GM19395 (cell line): ENCODE results near the gene CEMIP2.
"Not testable (repeated sequence)": the region's sequence is repeated elsewhere in the genome, so short reads cannot be mapped to it uniquely, and the experiment has no call there.

Experiments used
- ATAC-seq: cut with Tn5 transposase; IDR thresholded peaks from one replicate; pipeline ENCODE4 v1.9.1; 2021; ENCODE audit warnings: mild to moderate bottlenecking, moderate library complexity; ENCODE audit not compliant: unreplicated experiment

CEMIP2 gene

DNA sequence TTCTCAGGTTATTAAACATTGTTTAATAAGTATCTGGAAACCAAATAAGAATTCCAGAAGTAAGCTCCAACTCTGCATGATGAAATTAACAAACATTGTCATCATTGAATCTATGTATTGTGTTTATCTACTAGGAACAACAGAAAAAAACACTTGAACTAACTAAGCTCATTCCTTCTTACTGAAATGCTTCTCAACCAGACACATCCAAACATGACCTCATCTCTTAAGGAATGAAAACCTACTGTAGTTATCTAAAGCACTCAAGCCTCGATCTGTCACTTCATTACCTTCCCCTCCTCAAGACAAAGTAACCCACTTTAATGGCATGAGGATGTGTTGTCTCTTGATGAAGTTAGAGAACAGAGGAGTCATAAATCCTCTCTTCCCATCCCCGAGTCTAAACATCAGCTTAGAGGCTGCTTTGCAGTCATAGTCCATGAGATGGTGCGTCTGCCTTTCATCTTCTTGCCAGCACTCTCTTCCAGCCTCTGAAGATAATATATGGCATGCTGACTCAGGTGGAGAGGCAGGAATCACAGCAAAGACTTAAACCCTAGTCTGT is 86.5 kb downstream of the CEMIP2 start:
- no peak for ATAC-seq

GRCh38 chr9:71681104-71681707 is 87.1 kb downstream of the CEMIP2 start:
- no peak for ATAC-seq

- no peak for ATAC-seq
Measured at GRCh38 chr9:71680189-71680980, 87.9 kb downstream of the CEMIP2 start.

- no peak for ATAC-seq
Measured at GRCh38 chr9:71678999-71679398, 89.3 kb downstream of the CEMIP2 start.

DNA sequence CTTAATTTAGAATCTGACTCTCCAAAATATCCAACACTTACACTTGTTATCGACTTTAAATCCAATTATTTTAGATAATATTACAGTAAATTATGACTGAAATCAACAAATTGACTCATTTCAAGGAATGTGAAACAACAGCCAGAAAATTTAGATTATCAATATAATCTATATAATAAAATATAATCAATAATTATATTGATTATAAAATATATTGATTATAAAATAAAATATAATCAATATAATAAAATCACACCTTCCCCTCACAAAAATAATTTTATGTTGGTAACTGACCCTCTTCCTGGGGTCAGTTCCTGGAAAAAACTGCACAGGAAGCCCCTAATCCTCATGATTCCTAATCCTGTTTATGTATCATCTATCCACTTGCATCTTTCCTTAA is 91.1 kb downstream of the CEMIP2 start:
- no peak for ATAC-seq

- ATAC-seq, result no peak
Measured at GRCh38 chr9:71676460-71676859, 91.9 kb downstream of the CEMIP2 start.

DNA sequence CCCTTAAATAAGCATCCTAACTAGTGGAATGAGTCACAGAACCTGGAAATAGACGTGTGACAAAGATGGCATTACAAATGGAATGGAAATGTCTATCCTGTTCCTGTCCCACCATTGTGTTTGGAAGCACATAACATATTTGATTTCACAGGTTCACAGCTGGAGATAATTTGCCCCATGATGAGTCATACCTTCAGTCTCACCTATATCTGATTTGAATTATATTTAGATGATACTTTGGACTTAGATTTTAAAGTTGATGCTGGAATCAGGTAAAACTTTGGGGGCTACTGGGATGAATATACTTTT is 92.5 kb downstream of the CEMIP2 start:
- ATAC-seq, result no peak

DNA sequence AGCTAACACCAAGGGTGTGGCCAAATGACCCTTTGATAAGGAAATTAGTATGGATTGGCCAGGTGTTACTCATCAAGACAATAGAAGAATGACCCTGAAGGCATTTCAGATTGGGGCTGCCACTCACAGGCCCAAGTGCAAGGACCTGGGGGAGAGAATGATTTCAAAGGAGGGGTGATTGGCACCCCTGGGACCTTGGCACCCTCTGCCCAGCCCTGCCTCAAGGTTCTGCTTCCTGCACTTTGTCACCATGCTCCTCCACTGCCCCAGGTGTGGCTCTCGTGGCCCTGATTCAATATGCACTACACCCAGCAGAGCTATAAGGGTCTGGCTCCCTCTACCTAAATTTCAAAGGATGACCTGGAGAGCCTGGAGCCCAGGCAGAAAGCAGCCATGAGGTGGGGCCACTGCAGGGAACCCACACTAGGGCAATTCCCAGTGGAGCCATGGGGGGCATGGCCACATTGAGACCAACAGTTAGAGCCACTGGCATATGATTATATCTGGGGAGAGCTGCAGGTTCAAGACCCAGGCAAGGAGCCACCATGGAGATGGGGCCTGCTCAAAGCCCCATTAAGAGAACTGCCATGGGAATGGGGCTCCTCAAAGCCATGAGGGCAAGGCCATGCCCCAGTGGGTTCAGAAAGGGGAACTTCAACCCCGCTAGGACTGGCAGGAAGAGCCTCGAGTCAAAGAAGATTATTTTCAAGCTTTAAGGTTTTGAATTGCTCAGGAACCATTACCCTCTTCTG is 93.0 kb downstream of the CEMIP2 start:
- ATAC-seq, result no peak

DNA sequence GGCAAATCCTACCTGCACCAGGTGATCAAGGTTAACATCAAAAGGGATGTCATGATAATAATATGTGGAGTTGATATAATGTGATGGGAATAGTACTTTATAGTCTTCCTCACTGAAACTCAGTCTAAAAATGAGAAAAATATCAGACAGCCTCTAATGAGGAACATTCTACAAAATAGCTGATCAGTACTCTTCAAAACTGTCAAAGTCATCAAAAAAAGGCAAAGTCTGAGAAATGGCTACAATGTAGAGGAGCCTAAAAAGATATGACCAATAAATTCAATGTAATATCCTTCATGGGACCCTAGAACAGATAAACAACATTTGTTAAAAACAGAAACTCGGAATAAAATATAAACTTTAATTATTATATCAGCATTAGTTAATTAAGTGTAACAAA is 95.7 kb downstream of the CEMIP2 start:
- ATAC-seq, result no peak

DNA sequence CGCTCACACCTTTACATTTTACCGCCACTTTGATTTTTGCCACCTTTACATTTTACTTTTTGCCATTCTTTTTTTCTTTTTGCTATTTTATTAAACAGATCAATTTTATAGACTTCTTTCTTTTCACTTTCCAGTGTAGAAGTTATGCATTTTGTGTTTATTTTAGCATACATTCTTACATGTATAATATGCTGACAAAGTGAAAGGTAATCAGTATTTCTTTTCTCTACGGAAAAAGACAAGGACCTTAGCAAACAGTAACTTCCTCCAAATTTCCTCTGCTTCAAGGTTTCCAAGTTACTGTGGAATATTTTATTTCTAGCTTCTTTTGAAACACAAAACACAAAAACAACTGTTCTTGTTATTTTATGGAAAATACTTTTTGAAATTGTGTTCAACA is 97.0 kb downstream of the CEMIP2 start:
- ATAC-seq, result no peak

- peak; percentile 60 for ATAC-seq
Measured at GRCh38 chr9:71670121-71670520, 98.2 kb downstream of the CEMIP2 start.

DNA sequence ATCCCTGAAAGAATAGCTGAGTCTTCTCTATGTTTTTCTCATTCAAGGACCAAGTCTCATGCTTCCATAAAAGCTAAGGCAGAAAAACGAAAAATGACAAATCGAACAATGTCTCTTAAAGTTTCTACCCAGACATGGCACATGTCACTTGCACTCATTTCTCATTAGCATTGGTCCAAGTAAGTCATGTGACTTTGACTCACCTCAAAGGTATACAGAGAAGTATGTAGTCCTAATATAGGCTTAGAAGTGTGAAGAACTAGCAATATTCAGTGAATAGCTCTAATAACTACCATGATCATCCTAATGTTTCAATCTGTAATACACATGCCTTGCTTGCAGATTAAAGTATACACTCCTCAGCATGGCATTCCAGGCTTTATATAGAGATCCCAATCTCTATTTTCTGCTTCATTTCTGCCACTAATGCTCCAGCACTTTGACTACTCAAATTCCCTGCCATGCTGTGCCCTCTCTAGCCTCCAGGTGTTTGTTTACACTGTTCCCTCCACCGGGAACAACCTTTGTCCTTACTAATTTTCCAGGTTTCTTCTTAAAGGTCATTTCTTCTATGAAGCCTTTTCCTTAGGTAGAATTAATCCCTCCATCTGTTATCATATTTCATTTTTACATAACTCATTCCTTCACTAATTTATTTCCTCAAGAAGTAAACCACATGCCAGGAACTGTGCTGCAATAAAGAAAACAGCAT is 98.9 kb downstream of the CEMIP2 start:
- no peak for ATAC-seq

GRCh38 chr9:71668717-71669116 is 99.6 kb downstream of the CEMIP2 start:
- no peak for ATAC-seq

GRCh38 chr9:71665247-71665646 is 103.1 kb downstream of the CEMIP2 start:
- no peak for ATAC-seq

- ATAC-seq, result no peak
Measured at GRCh38 chr9:71664566-71664965, 103.7 kb downstream of the CEMIP2 start.

DNA sequence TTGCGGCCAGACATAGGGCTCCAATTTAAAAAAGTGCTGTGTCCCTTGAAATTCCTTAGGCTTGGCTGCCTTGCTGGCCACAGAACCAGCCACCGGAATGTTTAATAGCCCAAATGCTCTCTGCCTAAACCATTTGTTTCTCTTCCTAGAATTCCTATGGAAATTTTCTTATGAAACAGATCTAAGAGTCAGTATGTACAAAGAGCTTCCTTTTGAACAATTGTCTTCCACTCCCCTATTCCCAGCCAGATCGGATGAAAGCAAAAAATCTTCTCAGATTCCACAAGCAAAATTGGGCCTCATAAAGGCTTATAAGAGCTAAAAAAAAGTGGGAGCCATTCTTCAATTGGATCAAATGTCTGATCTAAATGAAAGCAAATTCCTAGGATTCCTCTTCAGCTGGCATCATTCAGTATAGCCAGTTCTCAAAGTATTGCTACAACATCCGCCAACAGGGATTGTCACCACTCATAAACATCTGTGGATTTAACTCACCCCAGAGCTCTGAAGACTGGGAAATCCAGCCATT is 104.3 kb downstream of the CEMIP2 start:
- no peak for ATAC-seq

GRCh38 chr9:71663216-71663615 is 105.1 kb downstream of the CEMIP2 start:
- no peak for ATAC-seq

- no peak for ATAC-seq
Measured at GRCh38 chr9:71662082-71662481, 106.2 kb downstream of the CEMIP2 start.

- not testable (repeated sequence) for ATAC-seq
Measured at GRCh38 chr9:71657276-71657675, 111.0 kb downstream of the CEMIP2 start.

DNA sequence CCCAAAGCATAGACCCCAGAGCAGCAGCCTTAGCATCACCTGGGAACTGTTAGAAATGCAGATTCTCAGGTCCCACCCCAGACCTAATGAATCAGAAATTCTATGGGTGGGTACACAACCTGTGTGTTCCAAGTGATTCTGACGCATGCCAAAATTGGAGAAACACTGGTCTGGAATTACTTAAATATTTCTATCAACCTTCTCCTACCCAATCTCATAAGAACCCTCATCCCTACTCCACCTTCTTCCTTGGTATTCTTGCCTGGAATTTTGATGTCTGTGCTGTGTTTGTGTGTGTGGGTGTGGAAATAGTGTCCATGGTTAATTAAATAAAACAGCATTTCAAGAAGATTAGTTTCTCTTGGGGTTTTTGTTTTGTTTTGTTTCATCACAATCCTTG is 111.8 kb downstream of the CEMIP2 start:
- ATAC-seq, result no peak

DNA sequence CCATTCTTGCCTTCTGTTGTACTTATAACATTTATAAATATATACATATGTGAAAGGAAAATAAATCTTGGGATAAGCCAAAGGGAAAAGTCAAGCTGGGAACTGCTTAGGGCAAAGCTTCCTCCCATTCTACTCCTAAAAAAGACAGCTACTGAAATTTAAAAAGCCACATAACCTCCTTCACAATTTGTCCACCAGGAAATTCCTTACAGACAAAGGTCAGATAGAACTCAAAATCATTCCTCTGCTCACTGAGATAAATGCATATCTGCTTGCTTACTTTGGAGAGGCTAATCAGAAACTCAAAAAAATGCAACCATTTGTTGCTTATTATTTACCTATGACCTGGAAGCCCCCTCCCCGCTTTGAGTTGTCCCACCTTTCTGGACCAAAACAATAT is 112.5 kb downstream of the CEMIP2 start:
- ATAC-seq, result no peak
